Psoas muscle (tissue), 8 donors: ENCODE results near the gene TRIM5. TPM values are rescaled to one million over a fixed set of nuclear protein-coding genes. Genes with fewer than 3 reads are reported as not detected.
"Not testable (repeated sequence)": the region's sequence is repeated elsewhere in the genome, so short reads cannot be mapped to it uniquely, and the experiment has no call there.

ENCODE experiments used
- ATAC-seq, 4 donors: fragments of 200-7000 bp; cut with Tn5 transposase; one replicate each; pipeline ENCODE4 v1.9.1; 2020; ENCODE audit warnings: moderate library complexity in 3 of 4, mild to moderate bottlenecking in 2 of 4
- DNase-seq, 2 donors: peaks; one replicate each; pipeline ENCODE4 v3.0.0-alpha.2; 2020
- H3K27ac ChIP-seq: fragments of 200-600 bp; one replicate; pipeline ENCODE4 v1.8.0; 2022
- H3K27me3 ChIP-seq, 3 donors: fragments of 200-600 bp in 1 of 3; one replicate each; pipeline versions ENCODE4 v1.6.1 to v1.8.0; 2013 to 2022; ENCODE audit warnings: low read length in 2 of 3, mild to moderate bottlenecking in 2 of 3, moderate library complexity in 1 of 3; ENCODE audit not compliant: insufficient read depth in 3 of 3
- H3K36me3 ChIP-seq, 2 donors: fragments of 200-600 bp in 1 of 2; one replicate each; pipeline versions ENCODE4 v1.6.1 to v1.8.0; 2013 to 2022; ENCODE audit warnings: low read depth in 1 of 2, mild to moderate bottlenecking in 1 of 2, moderate library complexity in 1 of 2; ENCODE audit not compliant: insufficient read depth in 1 of 2
- H3K4me1 ChIP-seq: fragments of 200-600 bp; one replicate; pipeline ENCODE4 v1.8.0; 2022
- H3K4me3 ChIP-seq: fragments of 200-600 bp; one replicate; pipeline ENCODE4 v1.8.0; 2022; ENCODE audit warnings: mild to moderate bottlenecking
- H3K9me3 ChIP-seq: fragments of 200-600 bp; one replicate; pipeline ENCODE4 v1.8.0; 2022
- WGBS, 3 donors: extraction: QIAGEN DNeasy Blood & Tissue Kit; methylation state at CpG; one replicate each; pipeline versions ENCODE4 v1.1.6 to v1.1.7; 2013; 5-methylcytosine and 5-hydroxymethylcytosine counted together
- intact Hi-C, 2 donors: fragments of 100-400 bp; cut with DNase I; formaldehyde crosslinking; loops; one replicate each; pipeline versions ENCODE4 v1.11.0 to v1.14.2; 2022
- polyA plus RNA-seq, 3 donors: library from polyadenylated mRNA; stranded (reverse); fragments of 200-250 nt; gene quantifications; one replicate each; pipeline ENCODE4 v1.2.3, GENCODE V29; 2013
- total RNA-seq, 4 donors: library from RNA; stranded (reverse); fragmentation: NEBNext Ultra II Directional in 2 of 4; extraction: Animal tissue kit (Norgen Biotek cat#: 25700) in 2 of 4; gene quantifications; one replicate each; pipeline versions ENCODE4 v1.2.1 to v1.2.4, GENCODE V29; 2021 to 2023
- TF ChIP-seq, protein P1 (sequence below): fragments of 200-600 bp; IDR thresholded peaks from one replicate; pipeline ENCODE4 v1.8.0; 2022; ENCODE audit warnings: antibody characterized with exemption
- donor health status: healthy with polysubstance abuse.
- donor health status: DM: no; HTN: no; CAD: no; lungs with moderate emphysema.
- donor health status: Bipolar disorder and iron deficiency.
- donor health status: healthy.
- donor health status: DM: yes; HTN: yes; CAD: no.
- donor health status: DM: no; HTN: no; CAD: no.
- donor health status: DM: no; HTN: no; CAD: no.
- donor health status: DM: yes; HTN: yes; CAD: no.

Gene TRIM5
- total and polyA plus RNA-seq, 7 donors, result 0.98 to 6.3 (median 2.6) TPM

DNA sequence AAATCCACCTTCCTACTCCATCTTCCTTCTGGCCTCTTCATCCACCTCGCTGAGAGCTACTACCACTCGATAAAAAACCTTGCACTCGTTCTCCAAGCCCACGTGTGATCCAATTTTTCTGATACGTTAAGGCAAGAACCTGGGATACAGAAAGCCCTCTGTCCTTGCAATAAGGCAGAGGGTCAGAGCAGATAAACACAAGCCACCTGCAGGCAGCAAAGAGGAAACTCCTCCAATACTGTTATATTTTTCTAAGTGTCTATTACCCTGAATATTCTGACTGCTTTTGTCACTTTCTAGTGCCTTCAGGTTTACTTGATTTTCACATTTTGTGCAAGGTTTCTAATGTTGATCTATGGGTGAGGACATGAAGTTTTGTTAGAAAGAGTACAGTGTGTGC lies 26.6 kb downstream of the TRIM5 start:
- Histone ChIP-seq H3K27ac (no peak overlapping the region), H3K9me3 (no peaks in the 10 kb centered on the region), H3K4me1 (no peaks in the 10 kb centered on the region), H3K36me3 (no peaks in the 10 kb centered on the region), H3K27me3 (no peaks in the 10 kb centered on the region), H3K4me3 (no peak overlapping the region)
- WGBS, 3 donors, result 87 to 91% (median 89%) methylated on average over 5 of the region's 5 CpGs
- intact Hi-C loops, result no loop called here
- TF ChIP-seq, protein P1, sequence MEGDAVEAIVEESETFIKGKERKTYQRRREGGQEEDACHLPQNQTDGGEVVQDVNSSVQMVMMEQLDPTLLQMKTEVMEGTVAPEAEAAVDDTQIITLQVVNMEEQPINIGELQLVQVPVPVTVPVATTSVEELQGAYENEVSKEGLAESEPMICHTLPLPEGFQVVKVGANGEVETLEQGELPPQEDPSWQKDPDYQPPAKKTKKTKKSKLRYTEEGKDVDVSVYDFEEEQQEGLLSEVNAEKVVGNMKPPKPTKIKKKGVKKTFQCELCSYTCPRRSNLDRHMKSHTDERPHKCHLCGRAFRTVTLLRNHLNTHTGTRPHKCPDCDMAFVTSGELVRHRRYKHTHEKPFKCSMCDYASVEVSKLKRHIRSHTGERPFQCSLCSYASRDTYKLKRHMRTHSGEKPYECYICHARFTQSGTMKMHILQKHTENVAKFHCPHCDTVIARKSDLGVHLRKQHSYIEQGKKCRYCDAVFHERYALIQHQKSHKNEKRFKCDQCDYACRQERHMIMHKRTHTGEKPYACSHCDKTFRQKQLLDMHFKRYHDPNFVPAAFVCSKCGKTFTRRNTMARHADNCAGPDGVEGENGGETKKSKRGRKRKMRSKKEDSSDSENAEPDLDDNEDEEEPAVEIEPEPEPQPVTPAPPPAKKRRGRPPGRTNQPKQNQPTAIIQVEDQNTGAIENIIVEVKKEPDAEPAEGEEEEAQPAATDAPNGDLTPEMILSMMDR, result no peak
- DNase-seq (no peak), ATAC-seq (no peak)

- H3K27me3 ChIP-seq, H3K4me1 ChIP-seq, H3K36me3 ChIP-seq, H3K4me3 ChIP-seq, H3K9me3 ChIP-seq, DNase-seq, ATAC-seq, intact Hi-C loops, H3K27ac ChIP-seq: not testable (repeated sequence)
- WGBS, 3 donors, result 94 to 97% (median 96%) methylated on average over 2 of the region's 2 CpGs
These were observed 27.9 kb downstream of the TRIM5 start for GRCh38 chr11:5656956-5657355.

- no peak for ATAC-seq
- Histone ChIP-seq H3K4me1 (no peaks in the 10 kb centered on the region), H3K27me3 (no peaks in the 10 kb centered on the region), H3K4me3 (no peak overlapping the region), H3K9me3 (peaks cover 8% of the 10 kb centered on the region), H3K27ac (no peak overlapping the region), H3K36me3 (no peaks in the 10 kb centered on the region)
- TF ChIP-seq, protein P1, result no peak
- 94 to 95% (median 94%) methylated on average over 4 of the region's 4 CpGs for WGBS, 3 donors
- DNase-seq, result no peak
- intact Hi-C loops, result no loop called here
These were observed 29.4 kb downstream of the TRIM5 start for GRCh38 chr11:5655474-5655873.

- Histone ChIP-seq H3K36me3 (peaks cover 0 to 3% of the 10 kb centered on the region in 2 donors), H3K27me3 (no peaks in the 10 kb centered on the region), H3K4me1 (no peaks in the 10 kb centered on the region), H3K9me3 (no peaks in the 10 kb centered on the region), H3K27ac (no peak overlapping the region), H3K4me3 (no peak overlapping the region)
- DNase-seq (no peak), ATAC-seq (no peak)
- WGBS, 3 donors, result 85 to 89% (median 87%) methylated on average over 3 of the region's 3 CpGs
- TF ChIP-seq, protein P1, result no peak
- intact Hi-C loops, result no loop called here
These were observed 38.7 kb downstream of the TRIM5 start for GRCh38 chr11:5646139-5646538.

- Histone ChIP-seq H3K4me1 (no peaks in the 10 kb centered on the region), H3K27ac (no peak overlapping the region), H3K4me3 (no peak overlapping the region), H3K36me3 (peaks cover 0 to 3% of the 10 kb centered on the region in 2 donors), H3K27me3 (no peaks in the 10 kb centered on the region), H3K9me3 (no peaks in the 10 kb centered on the region)
- ATAC-seq (no peak), DNase-seq (no peak)
- TF ChIP-seq, protein P1, result no peak
- intact Hi-C loops, result no loop called here
These were observed 41.3 kb downstream of the TRIM5 start for GRCh38 chr11:5643585-5643984.
